Transverse colon (tissue), 4 donors: ENCODE data around the gene MSX2. TPM values are rescaled to one million over a fixed set of nuclear protein-coding genes. Genes with fewer than 3 reads are reported as not detected.

Source experiments
- DNase-seq: peaks from one replicate; pipeline ENCODE4 v3.0.0-alpha.2; 2019
- H3K27ac ChIP-seq, 4 donors: fragments of 200-600 bp; sonication (generic); 2 replicates each; pipeline ENCODE4 v1.5.1; 2016 to 2018; ENCODE audit warnings: inconsistent platforms in 4 of 4
- H3K27me3 ChIP-seq: fragments of 200-600 bp; sonication (generic); 2 replicates; pipeline ENCODE4 v1.5.1; 2017; ENCODE audit warnings: inconsistent platforms
- H3K36me3 ChIP-seq, 4 donors: fragments of 200-600 bp; sonication (generic); 2 replicates each; pipeline ENCODE4 v1.5.1; 2017 to 2019; ENCODE audit warnings: inconsistent platforms in 4 of 4
- H3K4me1 ChIP-seq, 4 donors: fragments of 200-600 bp; sonication (generic); 2 replicates each; pipeline ENCODE4 v1.5.1; 2017 to 2020; ENCODE audit warnings: inconsistent platforms in 4 of 4
- H3K4me3 ChIP-seq, 4 donors: fragments of 200-600 bp; sonication (generic); 1 replicate in 1 of 4; 2 replicates in 3 of 4; pipeline versions ENCODE4 v1.5.1 to v1.6.1; 2017 to 2019; ENCODE audit warnings: inconsistent platforms in 4 of 4
- H3K9me3 ChIP-seq, 2 donors: fragments of 200-600 bp; sonication (generic); 2 replicates each; pipeline ENCODE4 v1.5.1; 2017 to 2019; ENCODE audit warnings: inconsistent platforms in 2 of 2
- CTCF ChIP-seq, 5 experiments: fragments of 200-600 bp in 3 of 5; fragments of 450-650 bp in 2 of 5; sonication (generic) in 3 of 5; IDR thresholded peaks; 1 replicate in 2 of 5; 2 replicates in 3 of 5; pipeline ENCODE4 v1.5.1; 2016 to 2017; ENCODE audit warnings: antibody characterized with exemption in 5 of 5, inconsistent platforms in 3 of 5, mild to moderate bottlenecking in 2 of 5, moderate library complexity in 1 of 5
- EP300 ChIP-seq: sonication (generic); formaldehyde crosslinking; IDR thresholded peaks from one replicate; pipeline ENCODE4 v1.6.1; 2017; ENCODE audit warnings: antibody characterized with exemption, low read depth
- POLR2A ChIP-seq: fragments of 450-650 bp; IDR thresholded peaks from one replicate; pipeline ENCODE4 v1.6.1; 2016; ENCODE audit warnings: antibody characterized with exemption, mild to moderate bottlenecking, moderate library complexity
- POLR2AphosphoS5 ChIP-seq, 3 donors: sonication (generic); formaldehyde crosslinking; IDR thresholded peaks; one replicate each; pipeline ENCODE4 v1.6.1; 2016; ENCODE audit warnings: antibody characterized with exemption in 3 of 3
- WGBS, 2 donors: methylation state at CpG; one replicate each; pipeline ENCODE4 v1.1.5; 2018; ENCODE audit warnings: low coverage in 1 of 2; 5-methylcytosine and 5-hydroxymethylcytosine counted together
- in situ Hi-C, 4 donors: fragments of 200-750 bp; cut with MboI; loops; one replicate each; pipeline versions ENCODE4 v1.15.0 to v1.15.1; 2017; ENCODE audit warnings: low sequenced_read_pairs in 3 of 4, low pct_ligation_motif_present in 1 of 4, low pct_unique_long_range_greater_than_20kb in 1 of 4
- intact Hi-C: fragments of 100-400 bp; cut with DNase I; formaldehyde crosslinking; loops from one replicate; pipeline ENCODE4 v1.15.1; 2023; ENCODE audit warnings: low total_unique reads
- total RNA-seq, 4 donors: library from RNA; depleted of rRNA; stranded (reverse); fragments of >200 nt; gene quantifications; one replicate each; pipeline ENCODE4 v1.1.0, GENCODE V29; 2016

The MSX2 gene
- total RNA-seq, 4 donors from 2014 or later: 0.27 to 1.1 TPM; not detected in 2

- no peak overlapping the region for H3K27ac ChIP-seq
- no peak for TF ChIP-seq POLR2AphosphoS5 (IDR thresholded peaks at IDR 0.05)
- TF ChIP-seq POLR2A: no peak
- TF ChIP-seq EP300: no peak
- TF ChIP-seq CTCF (IDR thresholded peaks at IDR 0.05): no peak
- no peaks in the 10 kb centered on the region for H3K9me3 ChIP-seq
- H3K36me3 ChIP-seq: no peaks in the 10 kb centered on the region
- in situ Hi-C loops (no loop called here), intact Hi-C loops (no loop called here)
- H3K4me1 ChIP-seq: peaks cover 0 to 5% (median 0%) of the 10 kb centered on the region in 4 donors
- 72 to 100% methylated on average over 1 to 8 of the region's 8 CpGs for WGBS, 2 donors
- H3K27me3 ChIP-seq: peaks cover 41% of the 10 kb centered on the region
- DNase-seq: no peak
- H3K4me3 ChIP-seq: no peak overlapping the region
These were observed 26.2 kb upstream of the MSX2 start for GRCh38 chr5:174698156-174698555.

GRCh38 chr5:174699131-174699530, 25.3 kb upstream of the MSX2 start:
- Histone ChIP-seq H3K9me3 (no peaks in the 10 kb centered on the region), H3K4me1 (peaks cover 0 to under 1% (median 0%) of the 10 kb centered on the region in 4 donors), H3K4me3 (no peak overlapping the region), H3K27ac (no peak overlapping the region), H3K27me3 (peaks cover 31% of the 10 kb centered on the region), H3K36me3 (no peaks in the 10 kb centered on the region)
- in situ Hi-C loops: no loop called here
- 80% methylated on average over 3 of the region's 3 CpGs; no CpG with 5 or more reads in 1 of the 2 donors for WGBS, 2 donors
- TF ChIP-seq CTCF (IDR thresholded peaks at IDR 0.05): no peak
- no peak for TF ChIP-seq POLR2A
- TF ChIP-seq EP300: no peak
- no peak for TF ChIP-seq POLR2AphosphoS5 (IDR thresholded peaks at IDR 0.05)
- intact Hi-C loops: no loop called here
- DNase-seq: no peak

GRCh38 chr5:174706997-174707572, 17.3 kb upstream of the MSX2 start:
- H3K4me1 ChIP-seq: no peaks in the 10 kb centered on the region
- DNase-seq: no peak
- no peaks in the 10 kb centered on the region for H3K9me3 ChIP-seq
- no peak overlapping the region for H3K27ac ChIP-seq
- peaks cover 33% of the 10 kb centered on the region for H3K27me3 ChIP-seq
- H3K36me3 ChIP-seq: no peaks in the 10 kb centered on the region
- intact Hi-C loops (loop anchor here (2.0 kb wide), 1 partner anchor 38 kb away; no protein-coding TSS in a partner anchor), in situ Hi-C loops (no loop called here)
- TF ChIP-seq POLR2A: no peak
- no peak for TF ChIP-seq POLR2AphosphoS5 (IDR thresholded peaks at IDR 0.05)
- no peak for TF ChIP-seq CTCF (IDR thresholded peaks at IDR 0.05)
- no peak for TF ChIP-seq EP300
- H3K4me3 ChIP-seq: no peak overlapping the region
- WGBS, 2 donors: 11 to 23% methylated on average over 9 of the region's 9 CpGs

GRCh38 chr5:174707671-174708070, 16.7 kb upstream of the MSX2 start:
- Histone ChIP-seq H3K27me3 (peaks cover 32% of the 10 kb centered on the region), H3K9me3 (no peaks in the 10 kb centered on the region), H3K36me3 (no peaks in the 10 kb centered on the region), H3K27ac (no peak overlapping the region), H3K4me3 (no peak overlapping the region), H3K4me1 (no peaks in the 10 kb centered on the region)
- intact Hi-C loops: loop anchor here (2.0 kb wide), 1 partner anchor 37 kb away; no protein-coding TSS in a partner anchor
- in situ Hi-C loops: no loop called here
- DNase-seq: no peak
- 61 to 88% methylated on average over 5 to 11 of the region's 11 CpGs for WGBS, 2 donors
- TF ChIP-seq POLR2AphosphoS5 (IDR thresholded peaks at IDR 0.05) (no peak), POLR2A (no peak), EP300 (no peak), CTCF (IDR thresholded peaks at IDR 0.05) (no peak)
